Gastrocnemius medialis (tissue), 4 donors: ENCODE results near the gene CDK14.

Source experiments
- POLR2A ChIP-seq, 2 donors: fragments of 450-650 bp; IDR thresholded peaks; one replicate each; pipeline ENCODE4 v1.6.1; 2017; ENCODE audit warnings: antibody characterized with exemption in 2 of 2, mild to moderate bottlenecking in 2 of 2, moderate library complexity in 2 of 2
- TF ChIP-seq, protein P1 (sequence below), 5 experiments: fragments of 450-650 bp in 3 of 5; fragments of 200-600 bp in 2 of 5; sonication (generic) in 2 of 5; IDR thresholded peaks in 4 of 5; conservative IDR thresholded peaks in 1 of 5; 1 replicate in 4 of 5; 2 replicates in 1 of 5; pipeline ENCODE4 v1.5.1; 2016 to 2019; ENCODE audit warnings: antibody characterized with exemption in 5 of 5, mild to moderate bottlenecking in 3 of 5, moderate library complexity in 3 of 5

GRCh38 chr7:91088156-91088555 is 492.0 kb downstream of the CDK14 start:
- TF ChIP-seq, protein P1, sequence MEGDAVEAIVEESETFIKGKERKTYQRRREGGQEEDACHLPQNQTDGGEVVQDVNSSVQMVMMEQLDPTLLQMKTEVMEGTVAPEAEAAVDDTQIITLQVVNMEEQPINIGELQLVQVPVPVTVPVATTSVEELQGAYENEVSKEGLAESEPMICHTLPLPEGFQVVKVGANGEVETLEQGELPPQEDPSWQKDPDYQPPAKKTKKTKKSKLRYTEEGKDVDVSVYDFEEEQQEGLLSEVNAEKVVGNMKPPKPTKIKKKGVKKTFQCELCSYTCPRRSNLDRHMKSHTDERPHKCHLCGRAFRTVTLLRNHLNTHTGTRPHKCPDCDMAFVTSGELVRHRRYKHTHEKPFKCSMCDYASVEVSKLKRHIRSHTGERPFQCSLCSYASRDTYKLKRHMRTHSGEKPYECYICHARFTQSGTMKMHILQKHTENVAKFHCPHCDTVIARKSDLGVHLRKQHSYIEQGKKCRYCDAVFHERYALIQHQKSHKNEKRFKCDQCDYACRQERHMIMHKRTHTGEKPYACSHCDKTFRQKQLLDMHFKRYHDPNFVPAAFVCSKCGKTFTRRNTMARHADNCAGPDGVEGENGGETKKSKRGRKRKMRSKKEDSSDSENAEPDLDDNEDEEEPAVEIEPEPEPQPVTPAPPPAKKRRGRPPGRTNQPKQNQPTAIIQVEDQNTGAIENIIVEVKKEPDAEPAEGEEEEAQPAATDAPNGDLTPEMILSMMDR (IDR thresholded peaks at IDR 0.05 in 4 of 5, conservative IDR thresholded peaks at IDR 0.05 in 1 of 5) = no peak
- TF ChIP-seq POLR2A (IDR thresholded peaks at IDR 0.05) = no peak
